ENCODE measurements around the gene GABBR2. TPM values are rescaled to one million over a fixed set of nuclear protein-coding genes. Genes with fewer than 3 reads are reported as not detected.

The GABBR2 gene
- total RNA-seq, 2 donors from 2014 or later = not detected

DNA sequence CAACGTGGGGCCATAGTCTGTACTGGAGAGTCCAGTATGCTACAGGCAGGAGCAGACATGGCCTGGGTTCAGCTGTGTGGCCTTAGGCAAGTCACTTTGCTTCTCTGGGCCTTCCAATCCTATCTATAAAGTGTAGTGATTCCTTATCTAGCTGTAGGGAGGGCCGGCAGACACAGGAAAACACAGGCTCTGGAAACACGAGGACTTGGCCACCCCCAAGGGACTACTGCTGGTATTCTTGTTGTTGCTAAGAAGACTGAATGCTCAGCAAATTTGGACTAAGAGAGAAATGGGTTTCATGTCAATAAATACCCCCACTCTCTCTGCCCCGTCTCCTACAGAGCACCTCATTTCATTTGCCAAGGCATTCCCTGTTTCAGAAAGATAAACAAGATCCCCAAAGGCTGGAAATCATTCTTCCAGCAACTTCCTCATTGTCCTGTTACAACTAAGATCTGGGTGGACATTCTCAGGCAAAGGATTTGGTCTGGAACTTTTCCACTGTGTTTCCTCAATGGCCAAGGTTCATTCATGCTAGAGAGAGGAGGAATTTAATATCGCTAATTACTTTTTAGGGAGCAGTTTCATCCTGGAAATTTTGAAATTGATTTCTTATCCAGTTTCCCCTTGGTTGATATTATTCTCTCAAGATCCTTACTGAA is 105.8 kb downstream of the GABBR2 start:
- Histone ChIP-seq H3K27me3 (no peaks in the 10 kb centered on the region), H3K27ac (no peak overlapping the region), H3K9me3 (no peaks in the 10 kb centered on the region), H3K4me1 (no peaks in the 10 kb centered on the region), H3K4me3 (no peak overlapping the region), H3K36me3 (replicated peaks in 1 of 2; ENCODE audit: insufficient read depth in 1 of 2, low read depth in 2 of 2) (no peaks in the 10 kb centered on the region)
- DNase-seq (no peak), ATAC-seq (no peak)
- TF ChIP-seq, protein P1, sequence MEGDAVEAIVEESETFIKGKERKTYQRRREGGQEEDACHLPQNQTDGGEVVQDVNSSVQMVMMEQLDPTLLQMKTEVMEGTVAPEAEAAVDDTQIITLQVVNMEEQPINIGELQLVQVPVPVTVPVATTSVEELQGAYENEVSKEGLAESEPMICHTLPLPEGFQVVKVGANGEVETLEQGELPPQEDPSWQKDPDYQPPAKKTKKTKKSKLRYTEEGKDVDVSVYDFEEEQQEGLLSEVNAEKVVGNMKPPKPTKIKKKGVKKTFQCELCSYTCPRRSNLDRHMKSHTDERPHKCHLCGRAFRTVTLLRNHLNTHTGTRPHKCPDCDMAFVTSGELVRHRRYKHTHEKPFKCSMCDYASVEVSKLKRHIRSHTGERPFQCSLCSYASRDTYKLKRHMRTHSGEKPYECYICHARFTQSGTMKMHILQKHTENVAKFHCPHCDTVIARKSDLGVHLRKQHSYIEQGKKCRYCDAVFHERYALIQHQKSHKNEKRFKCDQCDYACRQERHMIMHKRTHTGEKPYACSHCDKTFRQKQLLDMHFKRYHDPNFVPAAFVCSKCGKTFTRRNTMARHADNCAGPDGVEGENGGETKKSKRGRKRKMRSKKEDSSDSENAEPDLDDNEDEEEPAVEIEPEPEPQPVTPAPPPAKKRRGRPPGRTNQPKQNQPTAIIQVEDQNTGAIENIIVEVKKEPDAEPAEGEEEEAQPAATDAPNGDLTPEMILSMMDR (IDR thresholded peaks at IDR 0.05) = no peak
- 42 to 53% methylated on average over 5 of the region's 5 CpGs for WGBS, 2 donors
- intact Hi-C loops (cut with DNase I) = no loop called here

DNA sequence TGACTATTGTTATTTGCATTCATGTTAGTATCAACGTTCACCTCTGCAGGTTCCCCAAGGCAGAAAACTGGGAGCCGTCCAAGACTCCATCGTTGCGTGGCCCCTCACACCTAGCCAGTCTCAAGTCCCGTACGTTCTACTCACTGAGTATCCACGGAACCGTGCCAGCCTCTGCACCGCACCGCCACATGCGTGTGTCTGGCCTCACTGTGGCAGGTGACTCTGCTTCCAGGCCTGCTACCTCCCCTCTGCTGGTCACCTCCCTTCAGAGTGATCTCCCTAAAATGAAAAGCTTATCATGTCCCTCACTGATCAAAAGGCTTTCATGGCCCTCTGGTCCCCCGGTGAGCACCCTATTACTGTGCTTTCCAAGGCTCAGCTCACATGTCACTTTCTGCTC is 108.1 kb downstream of the GABBR2 start:
- Histone ChIP-seq H3K4me1 (no peaks in the 10 kb centered on the region), H3K9me3 (no peaks in the 10 kb centered on the region), H3K27ac (no peak overlapping the region), H3K4me3 (no peak overlapping the region), H3K36me3 (replicated peaks in 1 of 2; ENCODE audit: insufficient read depth in 1 of 2, low read depth in 2 of 2) (no peaks in the 10 kb centered on the region), H3K27me3 (no peaks in the 10 kb centered on the region)
- TF ChIP-seq POLR2A (IDR thresholded peaks at IDR 0.05) = no peak
- TF ChIP-seq, protein P1 (IDR thresholded peaks at IDR 0.05) = no peak
- intact Hi-C loops (cut with DNase I) = no loop called here
- no peak for DNase-seq
- WGBS, 2 donors = 81 to 91% methylated on average over 9 to 12 of the region's 12 CpGs
- ATAC-seq = no peak

DNA sequence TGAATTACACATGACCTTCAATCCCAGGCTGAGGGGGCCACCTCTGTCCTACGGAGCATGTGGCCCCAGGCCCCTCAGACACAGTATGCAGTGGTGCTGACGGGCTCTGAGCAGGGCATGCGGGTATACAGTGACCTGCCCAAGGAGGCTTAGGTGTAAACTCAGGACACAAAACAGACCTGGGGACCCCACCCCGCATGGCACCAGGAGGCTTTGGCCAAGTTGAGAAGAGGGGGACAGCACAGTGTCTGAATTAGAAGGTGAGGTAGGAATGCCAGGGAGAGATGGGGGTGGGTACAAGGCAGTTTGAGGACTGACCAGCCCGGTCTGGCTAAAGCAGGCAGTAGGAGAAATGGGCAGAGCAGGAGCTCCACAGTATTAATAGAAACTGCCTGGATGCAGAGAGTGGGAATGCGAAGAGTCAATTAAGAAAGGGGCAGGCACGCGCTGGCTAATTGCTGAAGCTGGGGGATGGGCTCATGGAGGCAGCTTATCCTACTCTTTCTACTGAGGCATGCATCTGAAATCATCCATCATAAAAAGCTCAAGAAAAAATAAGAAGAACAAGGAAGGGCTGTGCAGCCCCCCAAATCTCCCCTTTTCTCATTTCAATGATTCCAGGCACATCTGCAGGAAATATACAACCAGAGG is 109.0 kb downstream of the GABBR2 start:
- intact Hi-C loops (cut with DNase I) = no loop called here
- DNase-seq (no peak), ATAC-seq (no peak)
- WGBS, 2 donors = 75 to 84% methylated on average over 6 to 8 of the region's 8 CpGs
- H3K27me3 ChIP-seq = no peaks in the 10 kb centered on the region
- no peaks in the 10 kb centered on the region for H3K36me3 ChIP-seq (replicated peaks in 1 of 2; ENCODE audit: insufficient read depth in 1 of 2, low read depth in 2 of 2)
- TF ChIP-seq, protein P1 (IDR thresholded peaks at IDR 0.05) = no peak
- no peak for TF ChIP-seq POLR2A (IDR thresholded peaks at IDR 0.05)
- H3K4me3 ChIP-seq = no peak overlapping the region
- no peaks in the 10 kb centered on the region for H3K9me3 ChIP-seq
- H3K27ac ChIP-seq = no peak overlapping the region
- no peaks in the 10 kb centered on the region for H3K4me1 ChIP-seq

DNA sequence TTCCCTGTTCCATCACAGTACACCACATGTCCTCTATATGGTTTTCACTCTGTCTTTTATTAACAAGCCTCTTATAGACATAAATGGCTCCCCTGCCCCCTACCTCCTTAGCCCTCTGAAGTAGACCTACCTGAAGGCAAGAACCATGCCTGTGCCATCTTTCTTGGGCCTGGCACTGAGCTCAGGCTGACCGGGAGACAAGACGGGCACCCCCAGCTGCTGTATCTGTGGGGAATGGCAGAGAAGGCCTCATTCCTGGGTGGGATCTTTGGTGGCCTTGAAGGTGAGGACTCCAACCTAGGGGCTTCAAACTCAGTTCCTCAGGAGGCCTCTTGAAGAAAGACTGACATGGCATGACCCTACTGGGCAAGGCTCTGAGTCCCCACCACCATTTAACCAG is 109.9 kb downstream of the GABBR2 start:
- Histone ChIP-seq H3K9me3 (no peaks in the 10 kb centered on the region), H3K4me3 (no peak overlapping the region), H3K36me3 (replicated peaks in 1 of 2; ENCODE audit: insufficient read depth in 1 of 2, low read depth in 2 of 2) (no peaks in the 10 kb centered on the region), H3K4me1 (no peaks in the 10 kb centered on the region), H3K27me3 (no peaks in the 10 kb centered on the region), H3K27ac (no peak overlapping the region)
- intact Hi-C loops (cut with DNase I) = no loop called here
- DNase-seq (no peak), ATAC-seq (no peak)
- no peak for TF ChIP-seq POLR2A (IDR thresholded peaks at IDR 0.05)
- TF ChIP-seq, protein P1 (IDR thresholded peaks at IDR 0.05) = no peak
- WGBS, 2 donors = 95 to 100% methylated on average over 2 of the region's 2 CpGs
